ENCODE measurements around the gene BACH2.

The BACH2 gene

GRCh38 chr6:90020746-90021145 is 275.9 kb downstream of the BACH2 start:
- no peak for DNase-seq

GRCh38 chr6:90019216-90019615 is 277.4 kb downstream of the BACH2 start:
- DNase-seq: no peak

GRCh38 chr6:90015883-90016282 is 280.8 kb downstream of the BACH2 start:
- no peak for DNase-seq

- DNase-seq: no peak
Measured at GRCh38 chr6:90008908-90009501, 287.6 kb downstream of the BACH2 start.

- DNase-seq: no peak
Measured at GRCh38 chr6:90008189-90008907, 288.3 kb downstream of the BACH2 start.

GRCh38 chr6:90005048-90005827 is 291.4 kb downstream of the BACH2 start:
- DNase-seq: no peak

GRCh38 chr6:90004511-90004910 is 292.1 kb downstream of the BACH2 start:
- DNase-seq: no peak

- DNase-seq: no peak
Measured at GRCh38 chr6:90003941-90004340, 292.7 kb downstream of the BACH2 start.

- DNase-seq: no peak
Measured at GRCh38 chr6:90003069-90003795, 293.4 kb downstream of the BACH2 start.

GRCh38 chr6:90000864-90001731 is 295.5 kb downstream of the BACH2 start:
- no peak for DNase-seq

GRCh38 chr6:89999945-90000825 is 296.5 kb downstream of the BACH2 start:
- no peak for DNase-seq

GRCh38 chr6:89999154-89999553 is 297.5 kb downstream of the BACH2 start:
- DNase-seq: no peak

- no peak for DNase-seq
Measured at GRCh38 chr6:89997456-89998445, 298.9 kb downstream of the BACH2 start.

- no peak for DNase-seq
Measured at GRCh38 chr6:89993411-89993810, 303.2 kb downstream of the BACH2 start.

GRCh38 chr6:89992818-89993217 is 303.8 kb downstream of the BACH2 start:
- no peak for DNase-seq

GRCh38 chr6:89989742-89990141 is 306.9 kb downstream of the BACH2 start:
- no peak for DNase-seq

- DNase-seq: no peak
Measured at GRCh38 chr6:89987830-89988229, 308.8 kb downstream of the BACH2 start.

- no peak for DNase-seq
Measured at GRCh38 chr6:89987140-89987539, 309.5 kb downstream of the BACH2 start.

- no peak for DNase-seq
Measured at GRCh38 chr6:89986650-89987074, 310.0 kb downstream of the BACH2 start.
